GM19467 (cell line): ENCODE measurements around the gene HOXC5.

ENCODE experiments used
- ATAC-seq: cut with Tn5 transposase; IDR thresholded peaks from one replicate; pipeline ENCODE4 v1.9.1; 2021; ENCODE audit warnings: mild to moderate bottlenecking, moderate library complexity; ENCODE audit not compliant: unreplicated experiment

HOXC5 gene

DNA sequence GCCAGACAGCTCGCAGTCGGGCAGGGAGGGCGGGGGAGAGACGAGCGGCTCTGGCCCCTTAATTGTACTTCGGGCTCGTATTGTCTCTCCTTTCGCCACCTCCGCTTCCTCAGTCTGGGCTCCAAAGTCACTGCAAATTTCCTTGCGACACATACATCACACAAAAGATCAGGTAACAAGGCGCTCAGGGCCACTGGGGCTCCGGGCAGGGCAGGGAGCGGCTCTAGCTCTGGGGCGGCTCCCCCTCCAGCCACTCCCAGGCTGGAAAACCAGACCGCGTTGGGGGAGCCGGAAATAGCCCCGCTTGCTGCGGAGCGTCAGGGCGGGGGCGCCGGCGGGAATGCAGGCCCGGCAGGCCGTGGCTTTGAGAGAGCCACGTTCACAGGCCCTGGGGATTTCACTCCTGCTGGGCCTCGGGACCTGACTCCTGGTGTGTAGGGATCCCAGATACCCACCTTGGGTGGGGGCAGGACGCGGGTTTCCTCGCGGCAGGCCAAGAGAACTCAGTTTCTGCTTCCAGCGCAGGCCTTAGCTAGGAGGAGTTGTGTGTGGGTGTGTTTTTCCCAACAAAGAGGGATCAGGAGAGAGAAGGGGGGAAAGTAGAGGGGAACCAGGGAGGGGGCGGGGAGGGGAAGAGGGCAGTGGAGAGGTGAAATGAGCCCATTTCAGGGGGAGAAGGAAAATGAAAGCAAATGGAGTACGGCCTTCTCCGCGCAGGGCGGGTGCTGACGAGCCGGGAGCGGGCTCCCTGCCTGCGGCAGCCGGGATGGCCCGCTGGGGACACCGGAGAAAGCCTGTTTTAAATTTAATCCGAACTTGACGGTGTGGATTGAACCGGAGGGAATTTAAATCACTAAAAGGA lies 37.2 kb upstream of the HOXC5 start:
- no peak for ATAC-seq

DNA sequence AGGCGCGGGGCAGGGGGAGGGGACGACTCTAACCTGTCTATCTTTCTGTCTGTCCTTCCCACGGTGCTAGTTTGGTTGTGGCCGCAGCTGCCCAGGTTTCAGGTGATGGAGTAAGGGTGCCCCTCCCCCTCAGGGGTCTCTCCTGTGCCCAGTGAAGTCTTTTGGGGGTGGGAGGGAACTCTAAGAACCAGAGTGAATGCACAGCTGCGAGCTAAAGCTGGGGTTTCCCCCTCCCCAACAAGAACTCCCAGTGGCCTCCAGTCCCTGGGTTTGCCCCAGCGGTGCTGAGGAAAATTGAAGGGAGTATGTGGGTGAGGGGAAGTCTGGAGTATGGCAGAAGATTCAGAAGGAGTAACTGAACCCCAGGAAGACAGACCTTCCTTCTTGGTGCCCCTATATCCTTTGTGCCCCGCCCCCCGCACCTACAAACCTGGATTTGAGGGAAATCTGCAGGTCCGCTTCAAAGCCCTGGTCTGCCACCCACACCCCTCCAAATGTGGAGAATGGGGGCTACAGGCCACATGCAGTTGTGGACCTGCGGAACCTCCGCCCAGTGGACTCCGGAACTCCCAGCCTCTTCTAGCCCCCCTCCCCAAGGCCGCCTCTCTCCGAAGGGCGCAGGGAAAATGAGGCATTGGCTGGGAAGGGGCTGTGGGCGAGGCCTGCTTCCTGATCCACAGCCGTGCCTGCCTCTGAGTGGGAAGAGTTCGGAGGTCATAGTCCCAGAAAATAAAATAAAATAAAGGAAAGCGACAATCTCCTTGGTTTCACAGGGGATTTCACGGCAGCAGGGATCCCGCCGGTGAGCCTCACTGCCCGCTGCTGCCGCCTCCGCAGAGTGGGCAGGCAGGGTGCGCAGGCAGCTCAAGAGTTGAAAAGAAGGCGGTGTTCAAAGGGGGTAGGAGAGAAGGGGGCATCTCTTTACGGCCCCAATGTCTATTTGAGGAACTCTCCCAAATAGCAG lies 36.3 kb upstream of the HOXC5 start:
- ATAC-seq: no peak

DNA sequence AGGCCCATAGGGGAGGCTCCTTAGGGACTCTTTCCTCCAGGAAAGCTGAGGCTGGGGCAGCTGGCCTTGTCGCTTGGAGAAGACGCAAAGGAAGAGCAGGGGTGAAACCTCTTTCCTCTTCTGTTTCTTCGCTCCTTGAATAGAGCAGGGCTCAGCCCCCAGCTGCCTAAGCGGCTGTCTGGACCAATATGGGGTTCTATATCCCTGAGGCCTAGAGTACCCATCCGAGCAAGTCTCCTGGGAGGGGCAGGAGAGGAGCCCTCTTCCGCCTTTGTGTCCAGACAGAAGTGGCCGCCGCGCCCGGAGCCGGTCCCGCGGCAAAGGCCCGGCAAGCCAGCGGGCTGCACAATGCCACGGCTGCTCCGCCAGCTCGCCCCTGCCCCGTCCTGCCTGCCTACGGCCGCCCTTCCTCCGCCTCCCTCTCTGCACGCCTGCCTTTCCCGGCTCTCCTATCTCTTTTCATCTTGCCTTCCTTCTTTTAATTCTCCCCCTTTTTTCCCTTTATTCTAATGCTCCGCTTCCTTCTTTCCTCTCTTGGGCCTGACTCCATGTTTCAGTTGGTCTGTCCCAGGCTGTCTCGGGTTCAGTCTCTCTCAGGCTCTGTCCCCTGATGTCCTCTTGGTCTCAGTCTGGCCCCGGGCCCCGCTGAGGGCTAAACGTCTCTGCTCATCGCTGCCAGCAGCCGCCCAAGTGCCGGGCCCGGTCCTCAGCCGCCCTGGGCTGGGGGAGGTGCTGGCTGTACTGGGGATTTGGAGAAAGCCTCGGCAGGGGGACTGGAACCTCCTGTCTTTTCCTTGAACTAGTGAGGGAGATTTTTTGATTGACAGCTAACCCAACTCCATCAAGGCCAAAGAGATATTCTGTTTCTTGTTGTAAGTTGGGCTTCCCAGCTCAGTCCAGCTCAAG lies 35.4 kb upstream of the HOXC5 start:
- ATAC-seq: no peak

DNA sequence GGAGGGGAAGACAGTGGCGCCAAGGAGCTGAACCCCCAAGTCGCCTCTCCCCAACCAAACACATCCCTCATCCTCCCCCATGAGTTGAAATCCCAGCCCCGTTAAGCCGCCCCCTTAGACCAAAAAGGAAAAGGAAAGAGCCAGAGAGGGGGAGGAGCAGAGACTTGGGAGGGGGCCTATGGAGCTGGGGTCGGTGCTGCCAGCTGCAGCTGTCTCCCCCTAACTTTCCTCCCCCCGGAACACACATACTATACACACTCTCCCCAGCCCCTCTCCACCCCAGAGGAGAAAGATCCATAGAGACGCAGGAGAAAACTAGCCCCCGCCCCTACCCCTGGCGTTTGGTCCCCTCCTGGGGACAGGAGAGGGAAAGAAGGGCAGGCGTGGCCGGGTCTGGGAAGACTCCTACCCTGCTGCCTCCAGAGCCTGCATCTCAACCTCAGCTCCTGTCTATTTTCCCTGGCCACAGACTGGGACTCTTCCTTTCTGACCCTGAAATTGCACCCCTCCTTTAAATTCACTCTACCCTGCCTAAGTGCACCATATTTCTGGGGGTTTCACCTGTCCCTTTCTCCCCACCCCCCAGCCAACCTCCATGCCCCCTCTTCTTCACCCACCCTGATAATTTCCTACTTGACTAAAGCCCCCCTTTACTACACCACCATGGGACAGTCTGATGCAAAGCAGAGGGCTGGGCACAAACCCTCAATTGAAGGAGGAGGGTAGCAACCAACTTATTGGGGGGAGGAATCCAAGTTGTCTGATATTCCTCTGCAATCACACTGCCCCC lies 34.5 kb upstream of the HOXC5 start:
- ATAC-seq: no peak

DNA sequence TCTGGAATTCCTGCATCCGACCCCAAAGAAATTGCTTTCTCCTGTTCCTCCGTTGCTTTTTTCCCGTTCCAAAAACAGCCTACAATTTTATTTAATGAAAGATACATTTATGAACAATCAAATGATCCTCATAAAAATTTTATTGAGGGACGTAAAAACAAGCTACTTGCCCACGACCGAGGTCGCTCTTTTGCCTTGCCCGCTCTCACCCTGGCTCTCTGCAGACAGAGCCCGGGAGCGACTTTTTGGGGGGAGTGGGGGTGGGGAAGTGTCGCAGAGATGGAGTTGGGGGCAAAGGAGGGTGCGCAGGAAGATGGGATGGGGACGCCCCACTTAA lies 34.0 kb upstream of the HOXC5 start:
- ATAC-seq: no peak

DNA sequence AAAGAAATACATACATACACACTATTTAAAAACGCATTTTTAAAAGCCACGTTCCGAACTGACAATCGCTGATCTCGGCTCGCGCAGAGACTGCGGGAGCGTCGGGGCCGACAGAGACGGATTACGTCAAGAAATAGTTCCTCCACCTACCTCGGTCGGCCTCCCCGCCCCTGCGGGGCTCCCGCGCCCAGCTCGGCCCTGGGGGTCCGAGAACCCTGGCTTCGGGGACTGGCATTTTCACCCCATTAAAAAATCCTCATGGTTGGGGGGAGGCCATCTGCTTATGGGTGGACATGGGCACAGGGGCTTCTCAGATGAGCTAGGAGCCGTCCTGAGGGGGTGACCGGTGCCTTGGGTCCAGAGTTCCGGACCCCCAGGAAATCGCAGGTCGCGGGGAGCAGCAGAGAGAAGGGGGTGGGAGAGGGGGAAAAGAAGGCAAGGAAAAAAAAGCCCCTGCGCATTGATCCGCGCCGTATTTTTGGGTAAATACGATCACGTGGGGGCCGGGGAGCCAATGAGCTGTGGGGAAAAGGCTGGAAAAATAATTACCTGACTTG lies 33.2 kb upstream of the HOXC5 start:
- no peak for ATAC-seq

DNA sequence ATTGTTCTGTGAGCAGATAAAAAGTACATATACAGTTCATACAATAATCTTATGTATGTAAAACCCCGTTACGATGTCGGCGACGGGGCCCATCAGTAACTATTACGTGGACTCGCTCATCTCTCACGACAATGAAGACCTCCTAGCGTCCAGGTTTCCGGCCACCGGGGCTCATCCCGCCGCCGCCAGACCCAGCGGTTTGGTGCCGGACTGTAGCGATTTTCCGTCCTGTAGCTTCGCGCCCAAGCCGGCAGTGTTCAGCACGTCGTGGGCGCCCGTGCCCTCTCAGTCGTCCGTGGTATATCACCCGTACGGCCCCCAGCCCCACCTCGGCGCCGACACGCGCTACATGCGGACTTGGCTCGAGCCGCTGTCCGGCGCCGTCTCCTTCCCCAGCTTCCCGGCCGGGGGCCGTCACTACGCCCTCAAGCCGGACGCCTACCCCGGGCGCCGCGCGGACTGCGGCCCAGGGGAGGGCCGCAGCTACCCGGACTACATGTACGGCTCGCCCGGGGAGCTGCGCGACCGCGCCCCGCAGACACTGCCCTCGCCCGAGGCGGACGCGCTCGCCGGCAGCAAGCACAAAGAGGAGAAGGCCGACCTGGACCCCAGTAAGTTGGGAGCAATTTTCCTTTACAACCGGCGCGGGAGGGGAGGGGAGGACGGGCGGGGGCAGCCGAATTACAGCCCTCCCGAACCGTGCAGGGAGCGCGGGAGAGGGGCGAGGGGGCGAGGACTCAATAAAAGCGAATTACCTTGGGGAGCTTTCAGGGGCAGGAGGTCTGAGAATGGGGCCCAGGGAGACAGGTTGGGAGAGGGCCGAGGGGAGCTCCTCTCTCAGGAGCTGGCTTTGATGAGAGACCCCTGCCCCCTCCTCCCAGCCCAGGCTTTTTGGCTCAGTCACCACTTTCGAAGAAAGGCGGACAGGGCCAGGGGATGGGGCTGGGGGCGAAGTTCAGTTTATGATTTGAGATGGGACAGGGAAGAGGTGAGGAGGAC lies 32.4 kb upstream of the HOXC5 start, which contains the start of gene HOXC9:
TSS of gene HOXC9 (plus strand) at position 46 of the 999 bp plus-strand sequence. CDS start at position 74, 28 bp downstream.
- ATAC-seq: no peak

DNA sequence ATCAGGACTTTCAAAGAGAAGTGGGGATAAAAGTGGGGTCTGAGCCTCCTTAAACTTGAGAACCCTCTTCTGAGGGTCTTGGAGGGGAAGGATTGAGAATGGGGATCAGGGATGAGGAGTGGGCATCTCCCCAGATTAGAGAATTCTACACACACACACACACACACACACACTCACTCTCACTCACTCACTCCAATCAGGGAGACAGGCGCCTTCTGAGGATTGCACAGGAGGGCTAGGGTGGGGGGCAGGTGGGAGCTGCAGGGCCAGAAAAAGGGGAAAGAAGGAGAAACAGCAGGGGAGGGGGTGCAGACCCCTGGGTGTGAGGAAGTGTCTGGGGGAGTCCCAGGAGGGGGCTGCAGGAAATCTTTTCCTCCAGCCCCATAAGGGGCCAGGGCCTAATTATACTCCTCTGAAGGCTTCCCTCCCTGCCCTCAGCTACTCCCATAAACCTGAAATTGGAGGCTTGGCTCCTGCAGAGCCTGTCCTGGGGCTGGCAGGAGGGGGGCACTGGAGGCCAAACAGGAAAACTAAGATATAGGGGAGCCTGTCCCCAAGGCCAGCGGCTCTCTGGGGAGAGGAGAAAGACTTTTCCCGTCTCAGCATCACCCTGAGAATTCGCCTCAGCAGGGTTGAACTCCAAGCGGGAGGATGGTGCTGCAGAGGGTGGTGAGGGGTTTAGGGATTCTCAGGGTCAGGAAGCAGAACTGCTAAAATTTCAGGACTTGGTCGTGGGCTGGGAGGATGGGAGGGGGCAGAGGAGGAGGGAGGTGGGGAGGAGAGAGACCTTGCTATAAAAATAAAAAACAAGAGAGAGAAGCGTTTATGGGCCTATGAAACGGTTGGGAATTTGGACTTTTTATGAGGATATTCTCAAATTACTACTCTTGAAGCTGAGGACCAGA lies 31.3 kb upstream of the HOXC5 start:
- no peak for ATAC-seq

DNA sequence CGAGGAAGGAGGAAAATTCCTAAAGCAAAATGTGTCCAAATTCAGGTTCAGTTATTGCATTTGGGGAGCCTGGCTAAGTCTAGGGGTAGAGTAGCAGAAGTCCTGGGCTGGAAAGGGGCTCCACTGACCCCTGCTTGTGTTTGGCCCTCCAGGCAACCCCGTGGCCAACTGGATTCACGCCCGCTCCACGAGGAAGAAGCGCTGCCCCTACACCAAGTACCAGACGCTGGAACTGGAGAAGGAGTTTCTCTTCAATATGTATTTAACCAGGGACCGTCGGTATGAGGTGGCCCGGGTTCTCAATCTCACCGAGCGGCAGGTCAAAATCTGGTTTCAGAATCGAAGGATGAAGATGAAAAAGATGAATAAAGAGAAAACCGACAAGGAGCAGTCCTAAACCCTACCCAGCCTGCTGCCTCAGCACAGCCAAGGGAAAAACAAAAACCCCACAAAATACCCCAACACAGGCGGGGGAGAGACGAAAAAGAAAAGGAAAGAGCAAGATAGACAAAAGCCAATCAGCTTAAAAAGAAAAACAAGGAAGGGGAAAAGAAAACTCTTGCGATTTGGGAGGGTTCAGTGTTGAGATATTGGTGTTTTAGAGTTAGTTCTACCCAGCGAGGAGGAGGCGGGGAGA lies 30.5 kb upstream of the HOXC5 start:
- no peak for ATAC-seq

DNA sequence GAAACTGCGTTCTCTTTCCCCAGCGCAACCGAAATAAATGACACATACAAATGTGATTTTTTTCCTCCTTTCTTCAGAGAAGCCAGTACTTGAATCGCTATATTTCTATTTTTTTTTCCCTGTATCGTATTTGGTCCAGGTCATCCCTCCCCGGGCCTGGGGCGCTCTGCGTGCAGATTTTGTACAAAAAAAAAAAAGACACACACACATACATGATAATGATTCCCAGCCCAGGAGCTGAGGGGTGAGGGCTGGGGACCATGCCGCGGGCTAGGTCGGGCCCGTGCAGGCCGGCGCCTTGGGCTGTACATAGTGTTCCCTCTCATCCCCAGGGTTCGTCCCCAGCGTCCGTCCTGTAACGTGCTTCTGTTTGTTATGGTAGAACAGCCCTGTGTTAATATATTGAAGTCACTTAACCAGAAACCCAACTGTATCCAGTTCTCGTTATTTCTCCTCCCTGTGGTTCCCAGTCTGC lies 29.9 kb upstream of the HOXC5 start:
- no peak for ATAC-seq

DNA sequence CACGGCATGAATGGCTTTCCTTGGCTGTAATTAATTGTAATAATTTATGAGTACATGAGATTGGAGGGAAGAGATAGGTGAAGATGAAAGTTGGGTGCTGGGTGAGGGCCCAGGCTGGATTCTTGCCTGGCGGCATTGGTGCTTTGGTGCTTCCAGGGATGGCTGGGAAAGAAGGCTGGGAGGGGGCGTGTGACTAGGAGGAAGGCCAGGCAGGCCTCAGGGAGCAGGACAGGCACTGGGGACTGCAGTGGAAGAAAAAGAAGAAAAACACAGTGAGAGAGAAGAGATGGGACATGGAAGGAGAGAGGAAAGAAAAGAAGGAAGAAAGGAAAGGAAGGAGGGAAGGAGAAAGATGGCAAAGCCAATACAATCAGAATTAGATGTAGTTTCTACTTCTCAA lies 29.2 kb upstream of the HOXC5 start:
- no peak for ATAC-seq

DNA sequence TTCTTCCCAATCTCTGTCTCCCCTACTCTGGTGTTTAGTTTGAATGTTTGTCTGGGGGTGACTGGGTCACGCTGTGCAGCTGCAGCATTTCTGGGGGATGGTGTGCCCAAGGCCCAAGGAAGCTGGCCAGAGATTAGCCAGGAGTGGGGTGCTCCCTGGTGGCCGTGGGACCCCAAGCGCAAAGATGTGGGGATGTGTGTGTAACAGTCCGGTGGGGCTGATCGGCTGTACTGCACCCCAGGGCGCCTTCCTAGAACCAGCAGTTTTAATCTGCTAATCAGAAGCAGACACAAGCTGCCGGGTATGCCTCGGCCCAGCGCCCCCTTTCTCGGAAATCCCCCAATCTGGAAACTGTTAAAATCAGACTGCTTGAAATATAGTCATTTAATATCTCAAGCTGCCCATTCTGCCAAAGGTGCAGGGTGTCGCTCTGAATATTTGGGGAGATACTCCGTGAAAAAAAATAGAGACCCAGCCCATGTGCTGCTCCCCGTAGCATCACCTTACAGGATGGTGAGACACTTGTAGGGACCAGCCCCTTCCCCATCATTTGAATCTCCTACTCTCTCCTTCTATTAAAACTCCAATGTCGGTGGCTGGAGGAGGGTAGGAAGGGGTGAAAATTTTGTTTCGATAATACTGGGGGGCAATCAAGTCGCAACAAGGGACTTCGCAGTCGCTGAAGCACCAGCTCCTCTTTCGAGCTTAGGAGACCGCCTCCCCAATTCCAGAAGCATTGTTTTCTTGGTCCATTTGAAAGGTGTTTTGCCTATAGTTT lies 28.6 kb upstream of the HOXC5 start:
- ATAC-seq: no peak

DNA sequence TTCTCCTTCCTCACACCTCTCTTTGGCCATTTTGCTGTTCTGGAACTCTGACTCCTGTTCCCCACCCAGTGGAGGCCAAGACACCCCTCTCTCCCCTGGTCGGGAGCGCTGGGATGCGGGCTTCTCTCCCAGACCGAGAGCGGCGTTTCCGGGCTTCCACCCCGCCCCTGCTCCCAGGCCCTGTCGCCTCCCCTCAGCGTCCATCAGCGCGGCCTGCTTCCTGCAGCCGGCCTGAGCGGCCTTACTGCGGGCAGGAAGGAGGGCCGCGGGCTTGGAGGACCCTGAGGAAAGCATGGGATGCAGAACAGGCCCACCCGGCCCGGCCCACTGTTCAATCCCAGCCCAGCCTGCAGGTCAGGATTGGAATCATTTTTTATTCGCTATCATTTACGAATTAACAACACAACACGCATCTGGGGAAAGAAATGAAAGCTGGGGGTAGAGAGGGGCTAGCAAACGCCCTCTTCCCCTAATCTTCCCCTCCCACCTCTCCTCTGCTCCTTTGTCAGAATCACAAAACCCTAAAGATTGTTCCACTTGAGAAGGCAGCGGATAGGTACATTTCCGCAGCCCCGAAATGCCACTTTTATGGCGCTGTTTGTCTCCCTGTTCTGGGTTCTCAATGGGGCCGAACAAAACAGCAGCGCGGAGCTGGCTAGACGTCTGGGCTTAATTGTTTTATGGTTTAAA lies 27.9 kb upstream of the HOXC5 start:
- ATAC-seq: no peak

DNA sequence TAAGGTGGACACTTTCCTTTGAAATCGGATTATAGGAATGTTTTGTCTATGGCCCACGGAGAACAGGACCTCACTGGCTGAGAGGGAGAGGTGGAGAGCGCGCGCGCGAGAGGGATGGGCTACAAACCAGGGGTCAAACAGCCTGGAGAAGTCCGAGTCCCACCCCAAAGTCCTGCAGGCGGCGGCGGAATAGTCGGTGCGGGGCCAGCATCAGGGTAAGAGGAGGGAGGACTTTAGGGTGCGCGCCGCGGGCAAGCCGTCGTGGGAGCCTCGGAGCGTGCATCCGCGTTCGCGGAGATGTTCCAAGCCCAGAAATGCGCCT lies 27.4 kb upstream of the HOXC5 start:
- no peak for ATAC-seq

DNA sequence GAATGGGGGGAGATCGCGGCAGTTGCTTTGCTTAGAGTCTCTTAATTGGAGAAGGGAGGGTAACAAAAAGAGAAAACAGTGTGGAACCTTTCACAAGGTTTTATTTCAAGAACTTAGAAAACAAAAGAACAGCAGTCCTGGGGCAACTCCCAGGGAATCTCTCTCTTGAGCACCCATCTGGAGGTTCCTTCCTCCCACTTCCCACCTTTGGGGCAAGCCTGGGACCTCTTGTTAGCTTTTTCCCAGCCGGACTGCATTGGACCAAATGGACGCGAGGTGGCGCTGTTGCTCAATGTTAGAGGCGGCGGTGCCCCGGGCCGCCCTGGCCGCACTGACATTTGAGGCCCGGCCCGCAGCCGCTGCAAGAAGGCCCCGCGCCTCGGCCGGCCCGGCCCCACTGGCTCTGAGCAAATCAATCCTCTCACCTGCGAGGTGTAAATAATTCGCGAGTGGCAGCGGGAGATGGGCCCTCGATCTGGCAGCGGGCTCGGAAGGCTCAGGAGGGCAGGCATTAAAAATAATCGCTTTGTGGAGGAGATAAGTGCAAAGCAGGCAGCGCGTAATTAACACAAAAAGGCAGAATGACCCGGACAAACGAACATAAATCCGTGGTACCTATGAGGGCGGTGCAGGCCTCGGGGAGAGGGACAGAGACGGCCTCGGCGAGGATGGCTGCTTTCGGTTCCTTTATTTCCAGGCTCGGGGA lies 26.8 kb upstream of the HOXC5 start:
- ATAC-seq: no peak
